H1 (cell line): ENCODE data around the gene LRFN3. TPM values are rescaled to one million over a fixed set of nuclear protein-coding genes. Genes with fewer than 3 reads are reported as not detected.

Experiments used
- CTCF ChIA-PET: fragments of 300-600 bp; sonication (Branson Sonifier 250); formaldehyde crosslinking; loops from one replicate; lab custom pipeline; 2021; ENCODE audit not compliant: partially characterized antibody; lab: Charles Lee
- POLR2A ChIA-PET: fragments of 300-600 bp; sonication (Branson Sonifier 250); formaldehyde crosslinking; loops from one replicate; lab custom pipeline; 2021; ENCODE audit warnings: inconsistent platforms; ENCODE audit not compliant: partially characterized antibody; lab: Charles Lee
- DNase-seq, 2 experiments: peaks; one replicate each; pipeline versions ENCODE4 v3.0.0 to v3.0.0-alpha.2; 2010 to 2022; ENCODE audit warnings: low spot score in 2 of 2, low read depth in 1 of 2, mixed read lengths in 1 of 2
- FAIRE-seq: peaks from 2 replicates; lab custom pipeline; 2011; peaks lifted over from hg19 to GRCh38; lab: Jason Lieb, UNC
- H2AFZ ChIP-seq: 2 replicates; pipeline ENCODE4 v1.8.1; 2012; ENCODE audit warnings: low read length, inconsistent platforms
- H2AK5ac ChIP-seq: 2 replicates; pipeline ENCODE4 v1.6.1; 2013; ENCODE audit warnings: low read depth, low read length
- H2BK120ac ChIP-seq: replicated peaks from 2 replicates; pipeline ENCODE3; 2013; ENCODE audit warnings: low read depth, low read length, inconsistent platforms
- H2BK12ac ChIP-seq: 2 replicates; pipeline ENCODE4 v1.6.1; 2013; ENCODE audit warnings: low read depth, low read length
- H2BK15ac ChIP-seq: 2 replicates; pipeline ENCODE4 v1.6.1; 2013; ENCODE audit warnings: low read length
- H2BK20ac ChIP-seq: 2 replicates; pipeline ENCODE4 v1.6.1; 2013; ENCODE audit warnings: low read length
- H2BK5ac ChIP-seq: 2 replicates; pipeline ENCODE4 v1.6.1; 2013; ENCODE audit warnings: low read depth, low read length
- H3K14ac ChIP-seq: 2 replicates; pipeline ENCODE4 v1.6.1; 2013; ENCODE audit warnings: inconsistent platforms; ENCODE audit not compliant: insufficient read length
- H3K18ac ChIP-seq: 2 replicates; pipeline ENCODE4 v1.6.1; 2013; ENCODE audit warnings: low read length; ENCODE audit errors: extremely low read depth
- H3K23ac ChIP-seq: 2 replicates; pipeline ENCODE4 v1.6.1; 2013; ENCODE audit warnings: inconsistent platforms; ENCODE audit not compliant: insufficient read length
- H3K23me2 ChIP-seq: 2 replicates; pipeline ENCODE4 v1.6.1; 2013; ENCODE audit warnings: low read depth, low read length
- H3K27ac ChIP-seq: 2 replicates; pipeline ENCODE4 v1.6.1; 2011; ENCODE audit warnings: low read depth, low read length, inconsistent platforms
- H3K27me3 ChIP-seq, 4 experiments: replicated peaks in 1 of 4; 1 replicate in 1 of 4; 2 replicates in 3 of 4; pipeline versions ENCODE4 v1.6.1 to v1.8.1; 2011 to 2013; ENCODE audit warnings: low read length in 3 of 4, mild to moderate bottlenecking in 3 of 4, inconsistent platforms in 2 of 4, mixed read lengths in 2 of 4, moderate library complexity in 1 of 4; ENCODE audit not compliant: control insufficient read depth in 3 of 4, insufficient read depth in 3 of 4; ENCODE audit errors: extremely low read depth in 1 of 4
- H3K36me3 ChIP-seq, 4 experiments: 2 replicates each; pipeline versions ENCODE4 v1.6.1 to v1.8.1; 2011 to 2013; ENCODE audit warnings: mild to moderate bottlenecking in 4 of 4, low read length in 3 of 4, moderate library complexity in 2 of 4, control low read depth in 1 of 4, inconsistent platforms in 1 of 4; ENCODE audit not compliant: insufficient read depth in 4 of 4, control insufficient read depth in 2 of 4
- H3K4ac ChIP-seq: replicated peaks from 2 replicates; pipeline ENCODE3; 2013; ENCODE audit warnings: low read length, low read depth, mixed read lengths, inconsistent platforms; ENCODE audit not compliant: insufficient read length
- H3K4me1 ChIP-seq, 4 experiments: replicated peaks in 1 of 4; 1 replicate in 1 of 4; 2 replicates in 3 of 4; pipeline versions ENCODE4 v1.6.1 to v1.8.1; 2011 to 2013; ENCODE audit warnings: low read length in 3 of 4, inconsistent platforms in 2 of 4, mixed read lengths in 1 of 4; ENCODE audit not compliant: insufficient read depth in 4 of 4, control insufficient read depth in 3 of 4
- H3K4me2 ChIP-seq, 2 experiments: 2 replicates each; pipeline versions ENCODE4 v1.6.1 to v1.8.1; 2011 to 2013; ENCODE audit warnings: low read depth in 2 of 2, low read length in 2 of 2, control low read depth in 1 of 2, inconsistent platforms in 1 of 2, mild to moderate bottlenecking in 1 of 2; ENCODE audit not compliant: insufficient read depth in 1 of 2
- H3K4me3 ChIP-seq, 4 experiments: fragments of 200-600, 300-600 bp in 1 of 4; sonication (generic), shearing (Covaris generic), sonication (Bioruptor Twin) in 1 of 4; 2 replicates each; pipeline versions ENCODE4 v1.5.1 to v1.8.1; 2011 to 2016; ENCODE audit warnings: low read length in 4 of 4, low read depth in 3 of 4, control low read depth in 2 of 4, inconsistent platforms in 2 of 4, mild to moderate bottlenecking in 2 of 4, mixed read lengths in 1 of 4, moderate library complexity in 1 of 4; ENCODE audit not compliant: insufficient read depth in 2 of 4; ENCODE audit errors: extremely low read depth in 1 of 4
- H3K56ac ChIP-seq: replicated peaks from 2 replicates; pipeline ENCODE3; 2013; ENCODE audit warnings: low read depth, mild to moderate bottlenecking, mixed read lengths, low read length, inconsistent platforms; ENCODE audit not compliant: insufficient read length
- H3K79me1 ChIP-seq: 2 replicates; pipeline ENCODE4 v1.6.1; 2013; ENCODE audit warnings: low read depth, low read length, control low read depth
- H3K79me2 ChIP-seq, 2 experiments: 2 replicates each; pipeline versions ENCODE4 v1.6.1 to v1.8.1; 2012 to 2013; ENCODE audit warnings: low read length in 2 of 2, mild to moderate bottlenecking in 2 of 2, inconsistent platforms in 1 of 2; ENCODE audit not compliant: insufficient read depth in 2 of 2, control insufficient read depth in 1 of 2
- H3K9ac ChIP-seq, 4 experiments: replicated peaks in 1 of 4; 1 replicate in 1 of 4; 2 replicates in 3 of 4; pipeline versions ENCODE4 v1.6.1 to v1.8.1; 2011 to 2013; ENCODE audit warnings: low read depth in 3 of 4, low read length in 3 of 4, control low read depth in 2 of 4, mild to moderate bottlenecking in 2 of 4, moderate library complexity in 2 of 4, inconsistent platforms in 1 of 4; ENCODE audit errors: extremely low read depth in 1 of 4
- H3K9me3 ChIP-seq, 2 experiments: 2 replicates each; pipeline versions ENCODE4 v1.6.1 to v1.8.1; 2012 to 2013; ENCODE audit warnings: mild to moderate bottlenecking in 2 of 2, moderate library complexity in 2 of 2, control low read depth in 1 of 2, inconsistent platforms in 1 of 2, low read depth in 1 of 2, low read length in 1 of 2, mixed read lengths in 1 of 2; ENCODE audit not compliant: insufficient read depth in 2 of 2
- H4K20me1 ChIP-seq, 2 experiments: replicated peaks in 1 of 2; 2 replicates each; pipeline versions ENCODE3 to v1.8.1; 2011 to 2013; ENCODE audit warnings: inconsistent platforms in 2 of 2, low read length in 2 of 2, mild to moderate bottlenecking in 1 of 2; ENCODE audit not compliant: insufficient read depth in 2 of 2, control insufficient read depth in 1 of 2
- H4K5ac ChIP-seq: 2 replicates; pipeline ENCODE4 v1.6.1; 2013; ENCODE audit warnings: low read length, low read depth, mixed read lengths, inconsistent platforms; ENCODE audit not compliant: insufficient read length
- H4K8ac ChIP-seq: 2 replicates; pipeline ENCODE4 v1.8.0; 2013; ENCODE audit warnings: mild to moderate bottlenecking, moderate library complexity, low read length, inconsistent platforms; ENCODE audit not compliant: insufficient read depth; ENCODE audit errors: extremely low read depth
- H4K91ac ChIP-seq: replicated peaks from 2 replicates; pipeline ENCODE3; 2013; ENCODE audit warnings: low read length, mixed read lengths, inconsistent platforms; ENCODE audit not compliant: insufficient read length
- BRCA1 ChIP-seq: IDR thresholded peaks from 2 replicates; pipeline ENCODE4 v1.6.1; 2012; ENCODE audit warnings: low read depth, low read length, improper control_type of control experiment
- CHD1 ChIP-seq: IDR thresholded peaks from 2 replicates; pipeline ENCODE4 v1.6.1; 2012; ENCODE audit warnings: low read depth, low read length, improper control_type of control experiment
- CREB1 ChIP-seq: IDR thresholded peaks from 2 replicates; pipeline ENCODE4 v1.6.1; 2012; ENCODE audit warnings: inconsistent platforms
- EP300 ChIP-seq, 2 experiments: IDR thresholded peaks; 1 replicate in 1 of 2; 2 replicates in 1 of 2; pipeline ENCODE4 v1.6.1; 2011 to 2012; ENCODE audit warnings: low read depth in 2 of 2, low read length in 2 of 2, mild to moderate bottlenecking in 2 of 2, borderline replicate concordance in 1 of 2, inconsistent platforms in 1 of 2, moderate library complexity in 1 of 2
- GTF2F1 ChIP-seq: IDR thresholded peaks from 2 replicates; pipeline ENCODE4 v1.6.1; 2012; ENCODE audit warnings: low read depth, low read length, improper control_type of control experiment, borderline replicate concordance
- HDAC2 ChIP-seq, 2 experiments: fragments of 300-600 bp in 1 of 2; sonication (generic) in 1 of 2; IDR thresholded peaks; 2 replicates each; pipeline ENCODE4 v1.6.1; 2011 to 2012; ENCODE audit warnings: low read depth in 2 of 2, low read length in 2 of 2, mild to moderate bottlenecking in 2 of 2, moderate library complexity in 2 of 2, borderline replicate concordance in 1 of 2, inconsistent platforms in 1 of 2
- JUN ChIP-seq: IDR thresholded peaks from 2 replicates; pipeline ENCODE4 v1.6.1; 2011; ENCODE audit warnings: low read depth, mild to moderate bottlenecking, improper control_type of control experiment, low read length
- KDM5A ChIP-seq: fragments of 200-600 bp; IDR thresholded peaks from 2 replicates; pipeline ENCODE4 v1.7.1; 2012; ENCODE audit warnings: mild to moderate bottlenecking, low read length, inconsistent platforms, mixed read lengths
- NANOG ChIP-seq: IDR thresholded peaks from 2 replicates; pipeline ENCODE4 v1.6.1; 2011; ENCODE audit warnings: low read length, low read depth, mild to moderate bottlenecking, inconsistent platforms; ENCODE audit not compliant: insufficient read depth, poor library complexity, severe bottlenecking
- RBBP5 ChIP-seq: IDR thresholded peaks from 2 replicates; pipeline ENCODE4 v1.7.1; 2012; ENCODE audit warnings: low read depth, mild to moderate bottlenecking, inconsistent platforms, low read length, moderate library complexity, borderline replicate concordance
- RFX5 ChIP-seq: IDR thresholded peaks from 2 replicates; pipeline ENCODE4 v1.6.1; 2011; ENCODE audit warnings: low read depth, low read length, improper control_type of control experiment, borderline replicate concordance
- RNF2 ChIP-seq: fragments of 200-900, 300-1000 bp; sonication (generic); IDR thresholded peaks from 2 replicates; pipeline ENCODE4 v1.7.1; 2016; ENCODE audit warnings: borderline replicate concordance, low read depth, mild to moderate bottlenecking, antibody characterized with exemption, low read length; ENCODE audit not compliant: poor library complexity, severe bottlenecking; ENCODE audit errors: missing control alignments
- TAF7 ChIP-seq: optimal IDR thresholded peaks from 2 replicates; pipeline ENCODE3; 2011; ENCODE audit warnings: low read depth, mild to moderate bottlenecking, inconsistent platforms, low read length, moderate library complexity, borderline replicate concordance
- TBP ChIP-seq: IDR thresholded peaks from 2 replicates; pipeline ENCODE4 v1.6.1; 2011; ENCODE audit warnings: low read depth, low read length, improper control_type of control experiment
- WGBS, 2 experiments: shearing (Covaris generic) in 1 of 2; methylation state at CpG; one replicate each; pipeline versions ENCODE4 v1.1.6 to v1.1.7; 2013 to 2015; ENCODE audit warnings: low lambda C conversion rate in 2 of 2, mixed read lengths in 2 of 2, inconsistent platforms in 1 of 2, low coverage in 1 of 2, missing lambda C conversion rate in 1 of 2; ENCODE audit not compliant: insufficient replicate concordance in 2 of 2, insufficient coverage in 1 of 2, insufficient read length in 1 of 2; ENCODE audit errors: extremely low coverage in 1 of 2, missing lambda C conversion rate in 1 of 2; 5-methylcytosine and 5-hydroxymethylcytosine counted together
- polyA plus RNA-seq, 7 experiments: library from polyadenylated mRNA; depleted of rRNA in 3 of 7; stranded (reverse) in 5 of 7; unstranded in 2 of 7; fragments of >200 nt in 5 of 7; fragments of 200-250 nt in 2 of 7; gene quantifications; 1 replicate in 5 of 7; 2 replicates in 1 of 7; 4 replicates in 1 of 7; pipeline versions ENCODE4 v1.2.1 to v1.2.3, GENCODE V29; 2011 to 2013; ENCODE audit warnings: missing spikeins in 2 of 7, mixed read lengths in 2 of 7
- total RNA-seq: library from RNA; stranded (reverse); fragmentation: NEBNext Ultra II Directional; extraction: Animal tissue kit (Norgen Biotek cat#: 25700); gene quantifications from 2 replicates; pipeline ENCODE4 v1.2.1, GENCODE V29; 2021

Gene LRFN3
- total and polyA plus RNA-seq, 2 of the 8 experiments (the other 6 are each of a cell fraction or from before 2014, with no cell fraction given): 4.6 to 16.8 TPM

DNA sequence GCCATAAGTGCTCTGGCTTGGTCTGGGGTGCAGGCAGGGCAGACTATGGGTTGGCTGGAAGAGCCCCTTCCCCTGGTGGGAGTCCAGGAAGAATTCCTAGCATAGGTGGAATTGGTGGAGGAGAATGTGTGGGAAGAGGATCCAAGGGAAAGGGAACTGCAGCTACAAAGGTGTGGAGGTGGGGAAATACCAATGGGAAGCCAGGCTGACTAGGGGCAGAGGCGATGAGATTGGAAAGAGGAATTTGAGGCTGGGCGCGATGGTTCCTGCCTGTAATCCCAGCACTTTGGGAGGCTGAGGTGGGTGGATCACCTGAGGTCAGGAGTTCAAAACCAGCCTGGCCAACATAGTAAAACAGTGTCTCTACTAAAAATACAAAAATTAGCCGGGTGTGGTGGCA is 54.0 kb downstream of the LRFN3 start:
- Histone ChIP-seq H3K27ac (no peak overlapping the region), H4K20me1 (no peaks in the 10 kb centered on the region), H3K18ac (no peak overlapping the region), H3K79me2 (no peaks in the 10 kb centered on the region), H2AFZ (no peak overlapping the region), H3K23me2 (peaks cover 6% of the 10 kb centered on the region; the same call in 1 of the 2 replicates), H3K4me1 (peaks cover 0 to 4% (median 1%) of the 10 kb centered on the region in 4 experiments; a peak in 3 of 7 replicates), H2AK5ac (no peak overlapping the region), H3K27me3 (peaks cover 0 to 13% (median 8%) of the 10 kb centered on the region in 4 experiments; a peak in 4 of 7 replicates), H3K23ac (no peak overlapping the region), H2BK5ac (no peak overlapping the region), H3K36me3 (no peaks in the 10 kb centered on the region), H3K56ac (no peak overlapping the region), H3K4ac (no peak overlapping the region), H4K91ac (no peak overlapping the region), H2BK120ac (no peak overlapping the region), H2BK15ac (no peak overlapping the region), H3K4me3 (no peak overlapping the region), H3K9ac (no peak overlapping the region), H4K5ac (no peak overlapping the region), H4K8ac (no peak overlapping the region), H3K4me2 (no peak overlapping the region), H3K9me3 (no peaks in the 10 kb centered on the region; a peak in 1 of 4 replicates), H3K14ac (no peak overlapping the region), H2BK12ac (no peak overlapping the region), H3K79me1 (no peaks in the 10 kb centered on the region), H2BK20ac (no peak overlapping the region)
- DNase-seq (no peak), FAIRE-seq (no peak)
- WGBS, 2 experiments: 90% methylated on average over 4 of the region's 4 CpGs; no CpG with 5 or more reads in 1 of the 2 experiments
- CTCF ChIA-PET: no interaction called here
- POLR2A ChIA-PET: no interaction called here
- TF ChIP-seq JUN: no peak
- TF ChIP-seq RNF2: no peak
- no peak for TF ChIP-seq RFX5
- no peak for TF ChIP-seq CHD1
- TF ChIP-seq RBBP5: no peak
- no peak for TF ChIP-seq EP300 (IDR thresholded peaks at IDR 0.05; ENCODE audit: borderline replicate concordance in 1 of 2, low read depth in 2 of 2, low read length in 2 of 2)
- no peak for TF ChIP-seq HDAC2 (IDR thresholded peaks at IDR 0.05; ENCODE audit: borderline replicate concordance in 1 of 2, low read depth in 2 of 2, low read length in 2 of 2)
- TF ChIP-seq CREB1: no peak
- TF ChIP-seq KDM5A: no peak
- no peak for TF ChIP-seq NANOG
- TF ChIP-seq TAF7: no peak
- TF ChIP-seq TBP: no peak
- no peak for TF ChIP-seq GTF2F1
- no peak for TF ChIP-seq BRCA1
